C4-2B (cell line): Measurements from ENCODE around the gene ATXN7L2.

Source experiments
- CTCF ChIP-seq: fragments of 450-650 bp; conservative IDR thresholded peaks from 2 replicates; pipeline ENCODE4 v1.5.1; 2017; ENCODE audit warnings: mild to moderate bottlenecking
- ZFX ChIP-seq: fragments of 450-650 bp; IDR thresholded peaks from 2 replicates; pipeline ENCODE4 v1.6.1; 2017

GRCh38 chr1:109479901-109480300 is 3.8 kb upstream of the ATXN7L2 start:
- TF ChIP-seq CTCF (no peak), ZFX (no peak)
